IMR-90 (cell line): ENCODE results near the gene SRRM1. TPM values are rescaled to one million over a fixed set of nuclear protein-coding genes. Genes with fewer than 3 reads are reported as not detected.

ENCODE experiments used
- ATAC-seq: fragments of 200-7000 bp; cut with Tn5 transposase; 2 replicates; pipeline ENCODE4 v1.9.1; 2020; ENCODE audit warnings: low read depth, mild to moderate bottlenecking, moderate library complexity
- BruUV-seq: library from RNA; stranded (reverse); fragments of 400-500 nt; replicated peaks from 2 replicates; lab custom pipeline; 2021; lab: Mats Ljungman, UMichigan
- CTCF ChIA-PET: fragments of 300-600 bp; formaldehyde crosslinking; extraction: SDS; loops from one replicate; lab custom pipeline; 2021; ENCODE audit warnings: antibody characterized with exemption; lab: Yijun Ruan, JAX
- POLR2A ChIA-PET: fragments of 300-600 bp; sonication (Branson Sonifier 250); formaldehyde crosslinking; loops from one replicate; lab custom pipeline; 2022; ENCODE audit warnings: antibody characterized with exemption; ENCODE audit not compliant: unreplicated experiment; lab: Charles Lee
- DNase-seq: peaks from one replicate; pipeline ENCODE4 v3.0.0; 2013
- H2AFZ ChIP-seq: replicated peaks from 2 replicates; pipeline ENCODE3; 2013; ENCODE audit warnings: low read length, mild to moderate bottlenecking; ENCODE audit not compliant: poor library complexity
- H2AK5ac ChIP-seq: 2 replicates; pipeline ENCODE4 v1.6.1; 2013; ENCODE audit warnings: low read depth, low read length, inconsistent platforms
- H2AK9ac ChIP-seq: replicated peaks from 2 replicates; pipeline ENCODE3; 2013; ENCODE audit warnings: mild to moderate bottlenecking, low read depth, low read length, moderate library complexity; ENCODE audit not compliant: poor library complexity
- H2BK120ac ChIP-seq: 2 replicates; pipeline ENCODE4 v1.6.1; 2013; ENCODE audit warnings: low read depth, low read length, inconsistent platforms
- H2BK15ac ChIP-seq: 3 replicates; pipeline ENCODE4 v1.6.1; 2013; ENCODE audit warnings: low read depth, low read length, inconsistent platforms
- H2BK20ac ChIP-seq: 2 replicates; pipeline ENCODE4 v1.6.1; 2013; ENCODE audit warnings: low read depth, mild to moderate bottlenecking, inconsistent platforms, low read length, moderate library complexity
- H2BK5ac ChIP-seq: 2 replicates; pipeline ENCODE4 v1.6.1; 2013; ENCODE audit warnings: mild to moderate bottlenecking, low read depth, low read length, inconsistent platforms; ENCODE audit not compliant: poor library complexity, severe bottlenecking
- H3K14ac ChIP-seq: replicated peaks from 2 replicates; pipeline ENCODE4 v1.6.1; 2013; ENCODE audit warnings: low read depth, low read length, inconsistent platforms
- H3K18ac ChIP-seq: 2 replicates; pipeline ENCODE4 v1.6.1; 2013; ENCODE audit warnings: low read depth, low read length, control low read depth
- H3K23ac ChIP-seq: 2 replicates; pipeline ENCODE4 v1.6.1; 2013; ENCODE audit warnings: low read depth, low read length, inconsistent platforms
- H3K27ac ChIP-seq: 2 replicates; pipeline ENCODE4 v1.5.1; 2013; ENCODE audit warnings: mild to moderate bottlenecking, control low read depth, low read length; ENCODE audit not compliant: insufficient read depth
- H3K27me3 ChIP-seq: 2 replicates; pipeline ENCODE4 v1.6.1; 2013; ENCODE audit warnings: low read length; ENCODE audit not compliant: control insufficient read depth, insufficient read depth
- H3K36me3 ChIP-seq: 2 replicates; pipeline ENCODE4 v1.6.1; 2013; ENCODE audit warnings: low read length, mixed read lengths; ENCODE audit not compliant: control insufficient read depth, insufficient read depth
- H3K4ac ChIP-seq: 2 replicates; pipeline ENCODE4 v1.6.1; 2013; ENCODE audit warnings: low read depth, low read length, inconsistent platforms
- H3K4me1 ChIP-seq: 2 replicates; pipeline ENCODE4 v1.6.1; 2013; ENCODE audit warnings: low read length, mixed read lengths; ENCODE audit not compliant: control insufficient read depth, insufficient read depth
- H3K4me2 ChIP-seq: 2 replicates; pipeline ENCODE4 v1.6.1; 2013; ENCODE audit warnings: low read depth, mild to moderate bottlenecking, control low read depth, low read length, moderate library complexity
- H3K4me3 ChIP-seq: 2 replicates; pipeline ENCODE4 v1.5.1; 2013; ENCODE audit warnings: low read depth, mild to moderate bottlenecking, control low read depth, low read length, moderate library complexity; ENCODE audit not compliant: insufficient read depth
- H3K56ac ChIP-seq: 2 replicates; pipeline ENCODE4 v1.6.1; 2013; ENCODE audit warnings: low read length, inconsistent platforms; ENCODE audit not compliant: insufficient read depth; ENCODE audit errors: extremely low read depth
- H3K79me1 ChIP-seq, 2 experiments: 2 replicates each; pipeline ENCODE4 v1.6.1; 2013; ENCODE audit warnings: low read length in 2 of 2, inconsistent platforms in 1 of 2, low read depth in 1 of 2
- H3K9ac ChIP-seq: 2 replicates; pipeline ENCODE4 v1.6.1; 2013; ENCODE audit warnings: low read depth, low read length, control low read depth
- H3K9me1 ChIP-seq: 2 replicates; pipeline ENCODE4 v1.6.1; 2013; ENCODE audit warnings: low read length, inconsistent platforms; ENCODE audit not compliant: insufficient read depth
- H3K9me3 ChIP-seq: 2 replicates; pipeline ENCODE4 v1.6.1; 2013; ENCODE audit warnings: low read length; ENCODE audit not compliant: control insufficient read depth, insufficient read depth
- H4K20me1 ChIP-seq: 2 replicates; pipeline ENCODE4 v1.6.1; 2013; ENCODE audit warnings: low read length, inconsistent platforms; ENCODE audit not compliant: insufficient read depth
- H4K5ac ChIP-seq: 2 replicates; pipeline ENCODE4 v1.6.1; 2013; ENCODE audit warnings: mild to moderate bottlenecking, low read depth, low read length, control low read depth
- H4K8ac ChIP-seq, 2 experiments: 2 replicates each; pipeline ENCODE4 v1.6.1; 2013; ENCODE audit warnings: low read depth in 2 of 2, low read length in 2 of 2, control low read depth in 1 of 2, inconsistent platforms in 1 of 2
- H4K91ac ChIP-seq: 2 replicates; pipeline ENCODE4 v1.6.1; 2013; ENCODE audit warnings: low read depth, low read length, inconsistent platforms; ENCODE audit not compliant: insufficient read depth
- CEBPB ChIP-seq: IDR thresholded peaks from 2 replicates; pipeline ENCODE4 v1.6.1; 2012; ENCODE audit warnings: low read depth, low read length, improper control_type of control experiment
- FOS ChIP-seq: fragments of 150-350 bp; IDR thresholded peaks from 2 replicates; pipeline ENCODE4 v1.6.1; 2016; ENCODE audit warnings: low read depth, low read length
- RCOR1 ChIP-seq: IDR thresholded peaks from 2 replicates; pipeline ENCODE4 v1.6.1; 2012; ENCODE audit warnings: mild to moderate bottlenecking, low read length, improper control_type of control experiment; ENCODE audit not compliant: insufficient replicate concordance
- RFX5 ChIP-seq: IDR thresholded peaks from 2 replicates; pipeline ENCODE4 v1.8.0; 2012; ENCODE audit warnings: low read depth, mild to moderate bottlenecking, low read length, moderate library complexity
- WGBS, 2 experiments: methylation state at CpG; one replicate each; pipeline versions ENCODE4 v1.1.5 to v1.1.7; 2013; ENCODE audit warnings: missing lambda C conversion rate in 2 of 2; ENCODE audit not compliant: insufficient read length in 1 of 2; ENCODE audit errors: extremely low coverage in 2 of 2; 5-methylcytosine and 5-hydroxymethylcytosine counted together
- dilution Hi-C: fragments of 300-500 bp; cut with HindIII; formaldehyde crosslinking; loops from one replicate; pipeline ENCODE4 v1.14.3; 2018; ENCODE audit warnings: low sequenced_read_pairs; ENCODE audit not compliant: unreplicated experiment
- in situ Hi-C: fragments of 300-500 bp; cut with MboI; formaldehyde crosslinking; loops from 3 replicates; pipeline ENCODE4 v1.14.3; 2019; ENCODE audit warnings: low sequenced_read_pairs, inconsistent platforms, mixed read lengths
- intact Hi-C: fragments of 100-400 bp; cut with micrococcal nuclease; formaldehyde crosslinking; loops from 2 replicates; pipeline ENCODE4 v1.10.0; 2022
- polyA plus RNA-seq, 3 experiments: library from polyadenylated mRNA; depleted of rRNA; stranded (reverse); fragments of >200 nt; gene quantifications; 2 replicates each; pipeline ENCODE4 v1.2.3, GENCODE V29; 2012; ENCODE audit warnings: low replicate concordance in 1 of 3
- total RNA-seq: library from RNA; depleted of rRNA; stranded (reverse); fragments of >200 nt; gene quantifications from 2 replicates; pipeline ENCODE4 v1.2.3, GENCODE V29; 2012

Gene SRRM1
- total and polyA plus RNA-seq, 2 of the 4 experiments (the other 2 are of a cell fraction): 13.6 to 94.1 TPM

- H3K56ac ChIP-seq: no peak overlapping the region
- no peak overlapping the region for H3K14ac ChIP-seq
- DNase-seq (peak; percentile 27), ATAC-seq (peak; percentile 79)
- intact Hi-C loops: loop anchor here (5.0 kb wide), 1 partner anchor 549 kb away; no protein-coding TSS in a partner anchor
- TF ChIP-seq FOS (no peak), RFX5 (no peak), CEBPB (0 out of 2 replicates have a peak, but pooled peaks have one; percentile 1), RCOR1 (no peak)
- in situ Hi-C loops: no loop called here
- no peak overlapping the region for H3K27ac ChIP-seq
- BruUV-seq: no TSS peak
- no peak overlapping the region for H2BK20ac ChIP-seq
- no peaks in the 10 kb centered on the region for H3K9me3 ChIP-seq
- H3K79me1 ChIP-seq: no peaks in the 10 kb centered on the region
- H2BK5ac ChIP-seq: no peak overlapping the region
- no peak overlapping the region for H3K9ac ChIP-seq
- 0% methylated on average over 1 of the region's 5 CpGs; no CpG with 5 or more reads in 1 of the 2 experiments for WGBS, 2 experiments
- no peaks in the 10 kb centered on the region for H3K9me1 ChIP-seq
- H3K4me1 ChIP-seq: no peaks in the 10 kb centered on the region
- no peak overlapping the region for H2AK5ac ChIP-seq
- no peak overlapping the region for H2BK15ac ChIP-seq
- H3K36me3 ChIP-seq: no peaks in the 10 kb centered on the region
- H3K18ac ChIP-seq: no peak overlapping the region
- dilution Hi-C loops: no loop called here
- no peak overlapping the region for H2AK9ac ChIP-seq
- no peak overlapping the region for H4K8ac ChIP-seq
- no peaks in the 10 kb centered on the region for H4K20me1 ChIP-seq
- H4K5ac ChIP-seq: no peak overlapping the region
- ChIA-PET CTCF (interaction anchor here (1.0 kb wide), 1 partner anchor 11 kb away, joined by 3 read pairs; no protein-coding TSS in a partner anchor), POLR2A (no interaction called here)
- H2AFZ ChIP-seq: no peak overlapping the region
- H2BK120ac ChIP-seq: no peak overlapping the region
- no peak overlapping the region for H3K23ac ChIP-seq
- H3K27me3 ChIP-seq: peaks cover 19% of the 10 kb centered on the region
- H3K4me2 ChIP-seq: no peak overlapping the region
- no peak overlapping the region for H4K91ac ChIP-seq
- H3K4ac ChIP-seq: no peak overlapping the region
- H3K4me3 ChIP-seq: no peak overlapping the region
Observed at GRCh38 chr1:24621121-24621520, 22.0 kb upstream of the SRRM1 start.
